ENCODE measurements around the gene RNF220. TPM values are rescaled to one million over a fixed set of nuclear protein-coding genes. Genes with fewer than 3 reads are reported as not detected.

RNF220 gene
- total RNA-seq, 1 donor from 2014 or later: 47.1 TPM

- Histone ChIP-seq H3K4me1 (ENCODE audit: insufficient read depth, low read length) (no peaks in the 10 kb centered on the region), H3K9me3 (ENCODE audit: insufficient read depth, low read depth, low read length) (no peaks in the 10 kb centered on the region), H3K79me2 (ENCODE audit: insufficient read depth, low read length) (no peaks in the 10 kb centered on the region), H3K36me3 (ENCODE audit: insufficient read depth, low read length) (no peaks in the 10 kb centered on the region), H3K4me2 (ENCODE audit: low read length) (no peak overlapping the region), H3K9ac (ENCODE audit: low read length) (no peak overlapping the region), H3K27ac (ENCODE audit: low read depth, low read length) (no peak overlapping the region), H2AFZ (ENCODE audit: low read depth, low read length) (no peak overlapping the region), H4K20me1 (ENCODE audit: insufficient read depth, low read length) (no peaks in the 10 kb centered on the region), H3K4me3 (ENCODE audit: insufficient read depth, low read depth, low read length) (no peak overlapping the region), H3K27me3 (ENCODE audit: insufficient read depth, low read length) (peaks cover 31% of the 10 kb centered on the region)
- DNase-seq (ENCODE audit: low read depth) (no peak), FAIRE-seq (no peak)
- H3K9me3 Mint-ChIP-seq (ENCODE audit: unreplicated experiment): peaks cover 1% of the 10 kb centered on the region
- H3K27ac Mint-ChIP-seq (ENCODE audit: unreplicated experiment): peak overlapping the region; percentile 22
- H3K27me3 Mint-ChIP-seq (ENCODE audit: low read depth, unreplicated experiment): peaks cover 27% of the 10 kb centered on the region
- peaks cover 13% of the 10 kb centered on the region for H3K36me3 Mint-ChIP-seq (ENCODE audit: low read depth, unreplicated experiment)
- no peak overlapping the region for H3K4me3 Mint-ChIP-seq (ENCODE audit: unreplicated experiment)
- TF ChIP-seq EZH2 (IDR thresholded peaks at IDR 0.05; ENCODE audit: insufficient read depth, low read length) (no peak), CTCF (IDR thresholded peaks at IDR 0.05; ENCODE audit: insufficient read depth, low read depth, low read length) (no peak)
- H3K4me1 Mint-ChIP-seq (ENCODE audit: low read depth, unreplicated experiment): peaks cover 13% of the 10 kb centered on the region
Observed at GRCh38 chr1:44543064-44543744, 138.1 kb downstream of the RNF220 start.

- Histone ChIP-seq H3K27ac (ENCODE audit: low read depth, low read length) (no peak overlapping the region), H3K27me3 (ENCODE audit: insufficient read depth, low read length) (peaks cover 31% of the 10 kb centered on the region), H3K79me2 (ENCODE audit: insufficient read depth, low read length) (no peaks in the 10 kb centered on the region), H3K4me3 (ENCODE audit: insufficient read depth, low read depth, low read length) (no peak overlapping the region), H3K9me3 (ENCODE audit: insufficient read depth, low read depth, low read length) (no peaks in the 10 kb centered on the region), H4K20me1 (ENCODE audit: insufficient read depth, low read length) (no peaks in the 10 kb centered on the region), H3K36me3 (ENCODE audit: insufficient read depth, low read length) (no peaks in the 10 kb centered on the region), H3K4me2 (ENCODE audit: low read length) (no peak overlapping the region), H3K9ac (ENCODE audit: low read length) (no peak overlapping the region), H2AFZ (ENCODE audit: low read depth, low read length) (no peak overlapping the region), H3K4me1 (ENCODE audit: insufficient read depth, low read length) (no peaks in the 10 kb centered on the region)
- Mint-ChIP-seq H3K36me3 (ENCODE audit: low read depth, unreplicated experiment) (peaks cover 13% of the 10 kb centered on the region), H3K4me3 (ENCODE audit: unreplicated experiment) (no peak overlapping the region), H3K4me1 (ENCODE audit: low read depth, unreplicated experiment) (peaks cover 13% of the 10 kb centered on the region), H3K9me3 (ENCODE audit: unreplicated experiment) (peaks cover 1% of the 10 kb centered on the region), H3K27me3 (ENCODE audit: low read depth, unreplicated experiment) (peaks cover 27% of the 10 kb centered on the region), H3K27ac (ENCODE audit: unreplicated experiment) (peak overlapping the region; percentile 22)
- FAIRE-seq (no peak), DNase-seq (ENCODE audit: low read depth) (no peak)
- TF ChIP-seq CTCF (IDR thresholded peaks at IDR 0.05; ENCODE audit: insufficient read depth, low read depth, low read length) (no peak), EZH2 (IDR thresholded peaks at IDR 0.05; ENCODE audit: insufficient read depth, low read length) (no peak)
Observed at GRCh38 chr1:44543786-44544185, 138.7 kb downstream of the RNF220 start.

DNA sequence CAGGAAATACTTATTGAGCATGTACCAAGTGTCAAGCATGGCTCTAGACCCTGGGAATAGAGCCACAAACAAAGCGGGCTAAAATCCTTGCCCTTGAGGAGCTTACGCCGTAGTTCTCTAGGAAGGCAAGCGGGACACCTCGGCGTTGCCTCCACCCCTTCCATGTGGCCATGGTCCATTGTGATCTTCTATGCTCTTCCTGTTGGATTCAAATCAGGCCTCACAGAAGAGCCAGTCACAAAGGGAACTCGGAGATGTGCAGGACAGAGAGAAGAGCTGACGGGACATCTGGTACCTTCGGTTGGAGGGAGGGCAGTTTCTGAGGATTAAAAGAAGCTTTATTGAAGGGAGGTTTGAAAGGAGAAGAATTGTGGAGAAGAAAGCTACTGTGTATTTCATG, 139.9 kb downstream of the RNF220 start:
- H3K27me3 Mint-ChIP-seq (ENCODE audit: low read depth, unreplicated experiment): peaks cover 33% of the 10 kb centered on the region
- peaks cover 30% of the 10 kb centered on the region for H3K27me3 ChIP-seq (ENCODE audit: insufficient read depth, low read length)
- no peaks in the 10 kb centered on the region for H3K36me3 ChIP-seq (ENCODE audit: insufficient read depth, low read length)

More for the DNA sequence above, 139.9 kb downstream of the RNF220 start:
- H3K9me3 ChIP-seq (ENCODE audit: insufficient read depth, low read depth, low read length): no peaks in the 10 kb centered on the region
- H2AFZ ChIP-seq (ENCODE audit: low read depth, low read length): no peak overlapping the region
- DNase-seq (ENCODE audit: low read depth) (no peak), FAIRE-seq (no peak)
- peaks cover 1% of the 10 kb centered on the region for H3K9me3 Mint-ChIP-seq (ENCODE audit: unreplicated experiment)
- peaks cover 18% of the 10 kb centered on the region for H3K36me3 Mint-ChIP-seq (ENCODE audit: low read depth, unreplicated experiment)
- no peak overlapping the region for H3K27ac ChIP-seq (ENCODE audit: low read depth, low read length)
- no peak overlapping the region for H3K4me3 Mint-ChIP-seq (ENCODE audit: unreplicated experiment)
- TF ChIP-seq EZH2 (IDR thresholded peaks at IDR 0.05; ENCODE audit: insufficient read depth, low read length) (no peak), CTCF (IDR thresholded peaks at IDR 0.05; ENCODE audit: insufficient read depth, low read depth, low read length) (no peak)
- no peak overlapping the region for H3K4me3 ChIP-seq (ENCODE audit: insufficient read depth, low read depth, low read length)
- H3K9ac ChIP-seq (ENCODE audit: low read length): no peak overlapping the region
- H3K79me2 ChIP-seq (ENCODE audit: insufficient read depth, low read length): no peaks in the 10 kb centered on the region
- H3K4me2 ChIP-seq (ENCODE audit: low read length): no peak overlapping the region
- H3K27ac Mint-ChIP-seq (ENCODE audit: unreplicated experiment): no peak overlapping the region
- H4K20me1 ChIP-seq (ENCODE audit: insufficient read depth, low read length): no peaks in the 10 kb centered on the region
- no peaks in the 10 kb centered on the region for H3K4me1 ChIP-seq (ENCODE audit: insufficient read depth, low read length)
- peaks cover 13% of the 10 kb centered on the region for H3K4me1 Mint-ChIP-seq (ENCODE audit: low read depth, unreplicated experiment)

Data from astrocyte (in vitro differentiated cells and primary cell).